Left renal pelvis (tissue), 4 donors: Measurements from ENCODE around the gene FIBCD1. TPM values are rescaled to one million over a fixed set of nuclear protein-coding genes. Genes with fewer than 3 reads are reported as not detected.

Experiments
- DNase-seq, 4 donors: peaks; one replicate each; pipeline ENCODE4 v3.0.0-alpha.2; 2013; ENCODE audit warnings: low read depth in 4 of 4, low spot score in 3 of 4
- polyA plus RNA-seq, 4 donors: library from polyadenylated mRNA; unstranded; fragments of 120-200 nt; gene quantifications; one replicate each; pipeline ENCODE4 v1.2.1, GENCODE V29; 2013; ENCODE audit not compliant: insufficient read length in 4 of 4

FIBCD1 gene
- polyA plus RNA-seq, 4 donors, result 0.19 to 0.43 (median 0.36) TPM; not detected in 1

DNA sequence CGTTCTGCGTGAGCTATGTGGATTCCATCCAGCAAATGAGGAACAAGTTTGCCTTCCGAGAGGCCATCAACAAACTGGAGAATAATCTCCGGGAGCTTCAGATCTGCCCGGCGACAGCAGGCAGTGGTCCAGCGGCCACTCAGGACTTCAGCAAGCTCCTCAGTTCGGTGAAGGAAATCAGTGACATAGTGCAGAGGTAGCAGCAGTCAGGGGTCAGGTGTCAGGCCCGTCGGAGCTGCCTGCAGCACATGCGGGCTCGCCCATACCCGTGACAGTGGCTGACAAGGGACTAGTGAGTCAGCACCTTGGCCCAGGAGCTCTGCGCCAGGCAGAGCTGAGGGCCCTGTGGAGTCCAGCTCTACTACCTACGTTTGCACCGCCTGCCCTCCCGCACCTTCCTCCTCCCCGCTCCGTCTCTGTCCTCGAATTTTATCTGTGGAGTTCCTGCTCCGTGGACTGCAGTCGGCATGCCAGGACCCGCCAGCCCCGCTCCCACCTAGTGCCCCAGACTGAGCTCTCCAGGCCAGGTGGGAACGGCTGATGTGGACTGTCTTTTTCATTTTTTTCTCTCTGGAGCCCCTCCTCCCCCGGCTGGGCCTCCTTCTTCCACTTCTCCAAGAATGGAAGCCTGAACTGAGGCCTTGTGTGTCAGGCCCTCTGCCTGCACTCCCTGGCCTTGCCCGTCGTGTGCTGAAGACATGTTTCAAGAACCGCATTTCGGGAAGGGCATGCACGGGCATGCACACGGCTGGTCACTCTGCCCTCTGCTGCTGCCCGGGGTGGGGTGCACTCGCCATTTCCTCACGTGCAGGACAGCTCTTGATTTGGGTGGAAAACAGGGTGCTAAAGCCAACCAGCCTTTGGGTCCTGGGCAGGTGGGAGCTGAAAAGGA, 53.3 kb downstream of the FIBCD1 start:
- DNase-seq, result no peak

DNA sequence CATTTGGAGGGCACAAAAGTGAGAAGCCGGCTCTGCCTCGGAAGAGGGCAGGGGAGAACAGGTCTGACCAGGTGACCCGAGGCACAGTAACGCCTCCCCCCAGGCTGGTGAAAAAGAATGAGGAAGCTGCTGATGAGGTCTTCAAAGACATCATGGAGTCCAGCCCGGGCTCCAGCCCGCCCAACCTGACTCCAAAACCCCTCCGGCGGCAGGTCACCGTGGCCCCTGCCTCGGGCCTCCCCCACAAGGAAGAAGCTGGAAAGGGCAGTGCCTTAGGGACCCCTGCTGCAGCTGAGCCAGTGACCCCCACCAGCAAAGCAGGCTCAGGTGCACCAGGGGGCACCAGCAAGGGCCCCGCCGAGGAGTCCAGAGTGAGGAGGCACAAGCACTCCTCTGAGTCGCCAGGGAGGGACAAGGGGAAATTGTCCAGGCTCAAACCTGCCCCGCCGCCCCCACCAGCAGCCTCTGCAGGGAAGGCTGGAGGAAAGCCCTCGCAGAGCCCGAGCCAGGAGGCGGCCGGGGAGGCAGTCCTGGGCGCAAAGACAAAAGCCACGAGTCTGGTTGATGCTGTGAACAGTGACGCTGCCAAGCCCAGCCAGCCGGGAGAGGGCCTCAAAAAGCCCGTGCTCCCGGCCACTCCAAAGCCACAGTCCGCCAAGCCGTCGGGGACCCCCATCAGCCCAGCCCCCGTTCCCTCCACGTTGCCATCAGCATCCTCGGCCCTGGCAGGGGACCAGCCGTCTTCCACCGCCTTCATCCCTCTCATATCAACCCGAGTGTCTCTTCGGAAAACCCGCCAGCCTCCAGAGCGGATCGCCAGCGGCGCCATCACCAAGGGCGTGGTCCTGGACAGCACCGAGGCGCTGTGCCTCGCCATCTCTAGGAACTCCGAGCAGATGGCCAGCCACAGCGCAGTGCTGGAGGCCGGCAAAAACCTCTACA, 54.2 kb downstream of the FIBCD1 start:
- no peak for DNase-seq

DNA sequence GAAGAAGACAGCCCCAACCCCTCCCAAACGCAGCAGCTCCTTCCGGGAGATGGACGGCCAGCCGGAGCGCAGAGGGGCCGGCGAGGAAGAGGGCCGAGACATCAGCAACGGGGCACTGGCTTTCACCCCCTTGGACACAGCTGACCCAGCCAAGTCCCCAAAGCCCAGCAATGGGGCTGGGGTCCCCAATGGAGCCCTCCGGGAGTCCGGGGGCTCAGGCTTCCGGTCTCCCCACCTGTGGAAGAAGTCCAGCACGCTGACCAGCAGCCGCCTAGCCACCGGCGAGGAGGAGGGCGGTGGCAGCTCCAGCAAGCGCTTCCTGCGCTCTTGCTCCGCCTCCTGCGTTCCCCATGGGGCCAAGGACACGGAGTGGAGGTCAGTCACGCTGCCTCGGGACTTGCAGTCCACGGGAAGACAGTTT, 54.9 kb downstream of the FIBCD1 start:
- no peak for DNase-seq

DNA sequence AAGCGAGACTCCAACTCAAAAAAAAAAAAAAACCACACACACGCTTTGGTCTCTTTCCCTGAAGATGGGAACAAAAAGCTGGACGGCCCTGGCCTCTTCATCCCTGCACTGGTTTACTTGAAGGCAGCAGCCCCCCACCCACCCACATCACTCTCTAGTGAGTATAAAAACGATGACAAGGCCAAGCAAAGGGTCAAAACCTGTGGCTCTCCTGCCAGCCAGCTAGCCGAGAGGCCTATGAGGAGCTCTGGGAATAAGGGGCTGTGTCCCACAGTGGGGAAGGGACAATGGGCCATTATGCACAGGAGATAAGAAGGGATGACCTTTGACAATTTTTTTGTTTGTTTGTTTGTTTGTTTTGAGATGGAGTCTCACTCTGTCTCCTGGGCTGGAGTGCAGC, 55.6 kb downstream of the FIBCD1 start:
- no peak for DNase-seq

DNA sequence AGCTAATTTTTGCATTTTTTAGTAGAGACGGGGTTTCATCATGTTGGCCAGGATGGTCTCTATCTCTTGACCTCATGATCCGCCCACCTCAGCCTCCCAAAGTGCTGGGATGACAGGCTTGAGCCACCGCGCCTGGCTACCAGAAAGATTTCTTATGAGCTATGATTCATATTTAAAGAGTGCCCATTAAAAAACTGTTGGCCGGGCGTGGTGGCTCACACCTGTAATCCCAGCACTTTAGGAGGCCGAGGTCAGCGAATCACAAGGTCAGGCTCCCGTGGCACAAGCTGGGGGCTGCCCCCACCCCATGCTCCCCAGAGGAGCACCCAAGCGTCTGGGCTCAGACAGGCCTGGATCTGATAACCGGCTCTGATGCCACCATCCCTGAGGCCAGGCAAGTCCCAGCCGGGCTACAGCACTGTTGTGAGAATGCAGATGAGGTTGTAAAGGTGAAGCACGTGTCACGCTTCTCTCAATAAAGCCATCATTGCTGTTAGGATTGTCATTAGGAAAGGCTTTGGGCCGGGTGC, 56.3 kb downstream of the FIBCD1 start:
- DNase-seq, result no peak

DNA sequence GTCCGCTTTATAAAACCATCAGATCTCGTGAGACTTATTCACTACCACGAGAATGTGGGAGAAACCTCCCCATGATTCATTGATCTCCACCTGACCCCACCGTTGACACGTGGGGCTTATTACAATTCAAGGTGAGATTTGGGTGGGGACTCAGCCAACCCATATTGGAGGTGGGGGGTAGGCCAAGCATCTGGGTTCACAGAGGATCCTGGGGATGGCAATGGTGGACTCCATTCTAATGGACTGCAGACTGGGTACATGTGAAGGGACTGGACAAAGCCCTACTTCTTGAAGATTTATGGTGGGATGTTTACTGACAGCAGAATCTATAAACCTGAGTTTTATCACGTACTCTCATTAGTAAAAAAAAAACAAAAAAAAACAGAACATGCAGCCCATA, 57.5 kb downstream of the FIBCD1 start:
- no peak for DNase-seq

DNA sequence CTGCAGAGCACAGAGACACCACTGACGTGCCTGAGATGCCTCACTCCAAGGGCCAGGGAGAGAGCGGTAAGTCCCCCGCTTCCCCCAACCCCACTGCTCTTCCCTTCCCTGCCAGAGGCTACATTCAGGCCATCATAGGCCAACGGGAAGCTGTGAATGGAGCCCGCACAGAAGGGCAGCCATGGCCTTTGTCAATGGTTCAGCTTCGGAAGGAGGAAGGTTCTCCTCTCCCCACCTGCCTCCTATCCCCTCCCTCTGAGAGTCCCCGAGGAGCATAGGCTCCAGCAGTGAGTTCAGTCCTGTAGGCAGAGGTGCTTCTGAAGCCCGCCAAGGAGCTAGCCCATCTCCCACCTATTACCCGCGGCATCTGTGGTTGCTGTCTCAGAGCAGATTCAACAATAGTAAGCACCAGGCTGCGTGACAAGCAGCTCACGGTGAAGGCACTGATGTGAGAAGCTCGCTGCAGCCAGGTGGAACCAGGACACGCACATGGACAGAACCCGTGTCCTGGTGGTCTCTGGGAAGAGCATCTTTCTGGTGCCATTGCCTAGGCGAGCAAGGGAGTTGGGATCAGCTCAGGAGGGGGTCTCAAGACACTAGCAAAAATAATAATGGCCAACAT, 58.3 kb downstream of the FIBCD1 start:
- no peak for DNase-seq

DNA sequence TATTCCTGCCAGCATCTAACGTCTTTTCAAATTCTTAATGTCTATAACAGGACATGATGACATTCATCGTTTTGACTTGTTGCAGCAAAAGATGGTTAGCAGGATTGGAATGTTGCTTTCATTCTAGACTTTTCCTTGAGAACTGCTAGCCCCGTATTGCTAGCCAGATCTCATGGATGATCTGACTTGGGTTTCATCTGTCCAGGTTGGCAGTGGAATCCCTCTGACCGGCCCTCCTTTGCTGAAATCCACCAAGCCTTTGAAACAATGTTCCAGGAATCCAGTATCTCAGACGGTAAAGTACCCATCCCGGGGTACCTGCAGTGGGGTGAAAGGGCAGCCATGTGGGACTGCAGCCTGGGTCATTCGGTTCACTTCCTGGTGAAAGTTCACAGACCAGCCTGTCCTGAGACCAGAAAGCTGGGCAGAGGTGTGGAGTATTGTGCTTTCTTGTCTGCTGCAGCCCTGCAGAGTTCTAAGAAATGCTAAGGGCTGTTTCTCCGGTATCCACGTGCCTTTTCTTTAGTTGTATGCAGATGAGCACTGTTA, 59.1 kb downstream of the FIBCD1 start:
- DNase-seq, result no peak

DNA sequence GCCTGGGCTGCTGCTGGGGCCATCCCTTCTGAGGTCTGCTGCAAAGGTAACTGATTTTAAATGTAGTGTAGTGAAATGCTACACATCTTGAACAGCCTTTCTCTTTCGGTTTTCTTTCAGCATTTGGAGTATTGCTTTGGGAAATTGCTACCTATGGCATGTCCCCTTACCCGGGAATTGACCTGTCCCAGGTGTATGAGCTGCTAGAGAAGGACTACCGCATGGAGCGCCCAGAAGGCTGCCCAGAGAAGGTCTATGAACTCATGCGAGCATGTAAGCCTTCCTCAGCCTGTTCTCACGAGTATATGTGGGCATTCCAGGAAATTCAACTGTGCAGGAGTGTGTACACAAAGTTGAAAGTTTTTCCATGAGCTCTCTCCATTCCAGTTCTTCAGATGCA, 60.8 kb downstream of the FIBCD1 start:
- no peak for DNase-seq

DNA sequence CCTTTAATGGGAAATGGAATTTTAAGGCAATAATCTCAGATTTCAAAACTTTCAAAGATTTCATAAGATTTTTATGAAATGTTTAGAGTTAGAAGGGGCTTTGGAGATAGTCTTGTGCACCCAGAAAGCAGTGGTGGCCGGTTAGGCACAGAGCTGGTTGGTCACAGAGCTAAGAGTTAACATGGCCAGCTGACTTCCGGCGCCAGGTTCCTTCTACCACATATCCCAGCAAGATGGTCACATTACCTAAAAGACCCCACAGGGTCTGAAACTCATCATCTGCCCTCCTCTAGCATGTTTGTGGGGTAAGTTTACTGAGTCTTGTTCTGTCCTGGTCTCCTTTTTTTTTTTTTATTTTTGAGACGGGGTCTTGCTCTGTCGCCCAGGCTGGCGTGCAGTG, 61.7 kb downstream of the FIBCD1 start:
- DNase-seq, result no peak

DNA sequence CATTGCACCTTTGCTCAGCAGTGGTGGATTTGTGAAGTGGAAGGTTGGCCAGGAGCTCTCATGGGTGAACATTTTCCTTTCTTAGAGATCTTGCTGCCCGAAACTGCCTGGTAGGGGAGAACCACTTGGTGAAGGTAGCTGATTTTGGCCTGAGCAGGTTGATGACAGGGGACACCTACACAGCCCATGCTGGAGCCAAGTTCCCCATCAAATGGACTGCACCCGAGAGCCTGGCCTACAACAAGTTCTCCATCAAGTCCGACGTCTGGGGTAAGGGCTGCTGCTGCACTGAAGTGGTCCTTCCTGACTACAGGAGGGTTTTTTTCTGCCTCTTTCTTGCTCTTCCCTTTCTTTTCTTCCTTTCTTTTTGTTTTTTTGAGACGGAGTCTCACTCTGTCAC, 64.3 kb downstream of the FIBCD1 start:
- no peak for DNase-seq

DNA sequence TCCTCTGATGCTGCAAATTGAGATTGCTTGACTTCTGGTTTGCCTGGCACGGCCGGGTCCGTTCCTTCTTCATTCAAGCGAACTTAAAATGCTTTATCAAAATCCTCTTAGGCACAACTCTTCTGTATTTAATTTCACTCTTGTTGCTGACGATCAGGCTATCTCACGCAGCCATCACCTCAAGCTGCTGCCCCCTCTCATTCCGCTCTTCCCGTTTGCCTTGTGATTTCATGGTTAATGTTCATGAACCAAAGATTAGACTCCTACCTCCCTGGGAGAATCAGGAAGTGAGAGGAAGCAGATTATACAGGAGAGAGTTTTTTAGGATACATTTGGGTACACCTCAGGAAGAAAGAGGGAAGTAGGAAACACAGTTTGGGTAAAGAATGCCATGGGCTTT, 65.1 kb downstream of the FIBCD1 start:
- DNase-seq, result no peak

DNA sequence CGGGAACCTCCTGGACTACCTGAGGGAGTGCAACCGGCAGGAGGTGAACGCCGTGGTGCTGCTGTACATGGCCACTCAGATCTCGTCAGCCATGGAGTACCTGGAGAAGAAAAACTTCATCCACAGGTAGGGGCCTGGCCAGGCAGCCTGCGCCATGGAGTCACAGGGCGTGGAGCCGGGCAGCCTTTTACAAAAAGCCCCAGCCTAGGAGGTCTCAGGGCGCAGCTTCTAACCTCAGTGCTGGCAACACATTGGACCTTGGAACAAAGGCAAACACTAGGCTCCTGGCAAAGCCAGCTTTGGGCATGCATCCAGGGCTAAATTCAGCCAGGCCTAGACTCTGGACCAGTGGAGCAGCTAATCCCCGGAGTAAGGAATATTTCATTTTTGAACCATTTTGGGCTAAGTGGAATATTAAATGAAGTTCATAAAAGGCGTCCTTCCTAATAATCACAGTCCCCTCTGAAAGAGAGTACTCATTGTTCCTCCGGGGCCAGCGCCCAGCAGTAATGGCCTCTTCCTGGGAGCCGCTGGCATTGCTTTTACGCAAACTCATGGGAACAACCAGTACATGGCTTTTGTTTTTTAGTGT, 66.0 kb downstream of the FIBCD1 start:
- DNase-seq, result no peak

DNA sequence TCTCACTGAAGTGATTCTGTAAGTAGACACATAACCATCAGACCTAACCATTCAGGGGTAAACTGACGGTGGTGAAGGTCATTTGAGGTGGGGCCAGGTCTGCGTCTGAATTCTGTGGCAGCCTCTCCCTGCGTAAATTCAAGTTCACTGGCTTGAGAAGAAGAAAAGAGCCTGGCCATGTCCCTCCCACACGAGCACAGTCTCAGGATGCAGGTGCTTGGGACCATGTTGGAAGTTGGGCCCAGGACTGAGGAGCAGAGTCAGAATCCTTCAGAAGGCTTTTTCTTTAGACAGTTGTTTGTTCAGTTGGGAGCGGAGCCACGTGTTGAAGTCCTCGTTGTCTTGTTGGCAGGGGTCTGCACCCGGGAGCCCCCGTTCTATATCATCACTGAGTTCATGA, 66.5 kb downstream of the FIBCD1 start:
- no peak for DNase-seq

DNA sequence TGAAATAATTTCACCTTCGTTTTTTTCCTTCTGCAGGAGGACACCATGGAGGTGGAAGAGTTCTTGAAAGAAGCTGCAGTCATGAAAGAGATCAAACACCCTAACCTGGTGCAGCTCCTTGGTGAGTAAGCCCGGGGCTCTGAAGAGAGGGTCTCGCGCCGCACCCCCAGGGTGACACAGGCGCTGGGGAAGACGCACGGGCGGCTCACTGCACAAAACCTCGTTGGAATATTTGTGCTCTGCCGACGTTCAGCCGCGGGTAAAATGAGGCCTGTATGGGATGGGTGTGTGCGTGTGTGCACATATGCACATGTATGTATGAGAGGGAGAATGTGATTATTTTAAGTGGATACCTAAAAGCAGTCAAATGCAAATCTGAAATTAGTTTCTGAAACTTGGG, 67.0 kb downstream of the FIBCD1 start:
- DNase-seq, result no peak

DNA sequence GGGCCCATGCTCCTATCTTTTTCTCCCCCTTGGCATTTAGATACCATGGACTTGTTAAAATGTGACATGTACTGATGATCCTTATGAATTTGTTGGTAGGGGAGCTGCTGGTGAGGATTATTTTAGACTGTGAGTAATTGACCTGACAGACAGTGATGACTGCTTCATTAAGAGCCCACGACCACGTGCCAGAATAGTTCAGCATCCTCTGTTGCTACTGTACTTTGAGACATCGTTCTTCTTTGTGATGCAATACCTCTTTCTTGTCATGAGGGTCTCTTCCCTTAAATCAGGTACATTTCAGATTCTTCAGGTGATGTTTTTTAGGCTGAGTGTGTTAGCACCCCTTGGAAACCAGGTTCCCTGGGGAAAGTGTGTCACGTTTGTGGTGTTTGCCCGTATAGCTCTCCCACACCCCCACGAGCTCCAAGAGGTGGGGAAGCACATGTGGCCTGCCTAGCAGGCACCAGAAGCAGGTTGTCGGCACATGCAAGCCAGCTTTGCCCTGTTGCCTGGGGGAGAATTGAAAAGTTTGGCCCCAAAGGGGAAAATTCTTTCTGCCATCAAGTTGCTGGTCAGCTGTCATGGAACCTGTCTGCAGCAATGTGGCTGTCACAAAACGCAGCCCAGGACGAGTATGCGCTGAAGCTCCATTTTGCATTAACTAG, 67.5 kb downstream of the FIBCD1 start:
- DNase-seq, result no peak

DNA sequence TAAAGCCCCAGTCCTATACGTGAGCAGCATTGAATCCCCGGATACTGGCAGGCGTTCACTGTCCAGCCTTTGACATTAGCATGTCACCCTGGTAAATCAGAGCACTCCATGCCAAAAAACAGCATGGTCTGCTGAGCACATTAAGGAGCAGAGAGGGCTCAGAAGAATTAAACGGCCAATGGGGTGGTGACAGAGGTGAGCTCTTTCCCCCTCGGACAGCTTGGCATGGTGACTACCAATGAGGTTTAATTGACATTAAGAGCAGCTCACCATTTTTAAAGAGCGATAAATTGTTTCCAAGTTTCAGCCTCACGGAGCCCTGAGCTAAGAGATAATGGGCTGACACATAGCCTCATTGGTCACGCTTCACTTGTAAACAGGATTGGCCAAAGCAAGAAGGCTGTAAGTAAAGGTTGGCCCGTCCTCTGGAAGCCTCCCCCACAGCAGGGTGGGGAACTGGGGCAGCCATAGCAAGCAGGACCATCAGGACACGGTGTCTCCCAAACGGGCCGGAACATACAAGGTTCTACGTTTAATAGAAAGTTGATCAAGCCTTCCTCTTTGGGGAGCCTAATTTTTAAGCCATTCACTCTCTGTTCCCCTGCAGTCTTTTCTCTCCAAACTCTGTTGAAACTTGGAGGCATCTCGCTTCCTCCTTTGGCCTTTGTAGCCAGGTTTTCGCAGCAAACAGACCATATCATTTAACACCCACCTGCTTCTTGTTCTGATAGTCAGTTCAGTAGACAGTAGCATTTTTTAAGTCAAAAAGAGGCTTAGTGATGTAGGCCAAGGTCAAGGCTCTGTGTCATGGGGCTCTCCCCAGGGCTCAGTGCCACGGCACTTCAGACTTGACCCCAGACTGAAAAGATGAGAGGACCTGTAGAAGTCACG, 68.3 kb downstream of the FIBCD1 start:
- no peak for DNase-seq

DNA sequence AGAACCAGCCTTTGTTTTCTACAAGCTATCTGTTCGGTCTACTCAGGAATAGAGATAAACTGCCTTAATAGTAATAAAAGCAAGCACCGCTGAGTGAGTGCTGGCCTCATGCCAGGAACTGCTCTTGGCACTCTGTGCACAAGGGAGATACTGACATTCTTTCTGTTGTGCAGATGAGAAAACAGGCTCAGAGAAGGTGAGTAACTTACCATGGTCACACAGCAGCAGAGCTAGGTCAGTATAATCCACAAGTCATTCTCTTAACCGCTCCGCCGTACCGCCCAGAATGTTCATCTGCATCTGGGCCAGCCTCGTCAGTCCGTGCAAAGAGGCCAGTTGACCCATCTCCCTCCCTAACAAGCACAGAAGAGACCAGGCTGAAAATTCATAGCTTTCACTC, 69.8 kb downstream of the FIBCD1 start:
- no peak for DNase-seq

DNA sequence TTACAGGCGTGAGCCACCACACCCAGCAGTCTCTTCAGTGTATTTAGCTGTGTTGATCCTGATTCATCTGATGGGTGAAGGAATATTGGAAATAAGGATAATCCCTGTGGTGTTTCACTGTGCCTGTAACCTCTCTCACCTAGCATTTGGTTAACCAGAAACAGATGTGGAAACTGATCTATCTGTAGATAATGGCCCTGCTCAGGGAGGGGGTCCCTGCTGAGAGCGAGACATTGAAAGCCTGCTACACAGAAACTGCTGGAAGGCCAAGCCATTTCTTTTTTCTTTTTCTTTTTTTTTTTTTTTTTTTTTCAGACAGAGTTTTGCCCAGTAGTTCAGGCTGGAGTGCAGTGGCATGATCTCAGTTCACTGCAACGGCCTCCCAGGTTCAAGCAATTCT, 70.8 kb downstream of the FIBCD1 start:
- no peak for DNase-seq
